Measurements from ENCODE around the gene COL4A2.

DNA sequence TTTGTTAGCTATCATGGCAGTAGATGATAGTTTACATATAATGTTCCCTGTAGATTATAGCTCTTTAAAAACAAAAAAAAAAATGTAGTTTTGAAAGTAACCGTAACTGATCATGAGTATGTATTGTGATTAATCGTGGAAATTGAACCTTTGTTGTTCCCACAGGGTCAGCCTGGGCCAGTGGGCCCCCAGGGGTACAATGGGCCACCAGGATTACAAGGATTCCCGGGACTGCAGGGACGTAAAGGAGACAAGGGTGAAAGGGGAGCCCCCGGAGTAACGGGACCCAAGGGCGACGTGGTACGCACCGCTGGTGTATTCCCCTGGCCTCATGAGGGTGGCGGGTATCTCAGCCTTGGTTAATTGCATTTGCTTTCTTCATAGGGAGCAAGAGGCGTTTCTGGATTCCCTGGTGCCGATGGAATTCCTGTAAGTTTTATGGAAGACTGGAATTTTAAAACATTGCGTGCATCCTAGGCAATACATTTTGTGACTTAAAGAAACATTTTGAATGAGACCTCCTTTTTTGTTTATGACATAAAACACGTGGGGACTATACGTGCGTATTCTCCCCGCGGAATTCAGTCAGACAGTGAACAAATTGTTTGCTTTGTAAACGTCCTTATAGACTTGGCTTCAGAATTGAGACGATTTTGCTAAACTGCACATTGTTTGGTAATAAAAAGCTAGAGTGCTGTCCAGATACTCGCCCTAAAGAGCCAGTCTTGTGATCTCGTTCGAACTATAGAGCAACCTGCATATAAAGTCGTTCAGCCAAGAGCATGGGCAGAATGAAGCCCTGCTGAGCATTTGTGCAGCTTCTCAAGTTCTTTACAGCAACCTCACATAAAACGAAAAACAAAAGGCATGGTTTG, 117.7 kb downstream of the COL4A2 start:
- TF ChIP-seq, protein P1, sequence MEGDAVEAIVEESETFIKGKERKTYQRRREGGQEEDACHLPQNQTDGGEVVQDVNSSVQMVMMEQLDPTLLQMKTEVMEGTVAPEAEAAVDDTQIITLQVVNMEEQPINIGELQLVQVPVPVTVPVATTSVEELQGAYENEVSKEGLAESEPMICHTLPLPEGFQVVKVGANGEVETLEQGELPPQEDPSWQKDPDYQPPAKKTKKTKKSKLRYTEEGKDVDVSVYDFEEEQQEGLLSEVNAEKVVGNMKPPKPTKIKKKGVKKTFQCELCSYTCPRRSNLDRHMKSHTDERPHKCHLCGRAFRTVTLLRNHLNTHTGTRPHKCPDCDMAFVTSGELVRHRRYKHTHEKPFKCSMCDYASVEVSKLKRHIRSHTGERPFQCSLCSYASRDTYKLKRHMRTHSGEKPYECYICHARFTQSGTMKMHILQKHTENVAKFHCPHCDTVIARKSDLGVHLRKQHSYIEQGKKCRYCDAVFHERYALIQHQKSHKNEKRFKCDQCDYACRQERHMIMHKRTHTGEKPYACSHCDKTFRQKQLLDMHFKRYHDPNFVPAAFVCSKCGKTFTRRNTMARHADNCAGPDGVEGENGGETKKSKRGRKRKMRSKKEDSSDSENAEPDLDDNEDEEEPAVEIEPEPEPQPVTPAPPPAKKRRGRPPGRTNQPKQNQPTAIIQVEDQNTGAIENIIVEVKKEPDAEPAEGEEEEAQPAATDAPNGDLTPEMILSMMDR (IDR thresholded peaks at IDR 0.05) = no peak
- TF ChIP-seq POLR2AphosphoS5 (IDR thresholded peaks at IDR 0.05; ENCODE audit: insufficient read depth in 1 of 2, low read depth in 1 of 2) (no peak), POLR2A (IDR thresholded peaks at IDR 0.05) (no peak)

All from vagina (tissue), 2 donors.